ENCODE results near the gene RERE.
A peak's percentile ranks its signal among the peaks of the same experiment; 100 is the strongest.

Gene RERE

DNA sequence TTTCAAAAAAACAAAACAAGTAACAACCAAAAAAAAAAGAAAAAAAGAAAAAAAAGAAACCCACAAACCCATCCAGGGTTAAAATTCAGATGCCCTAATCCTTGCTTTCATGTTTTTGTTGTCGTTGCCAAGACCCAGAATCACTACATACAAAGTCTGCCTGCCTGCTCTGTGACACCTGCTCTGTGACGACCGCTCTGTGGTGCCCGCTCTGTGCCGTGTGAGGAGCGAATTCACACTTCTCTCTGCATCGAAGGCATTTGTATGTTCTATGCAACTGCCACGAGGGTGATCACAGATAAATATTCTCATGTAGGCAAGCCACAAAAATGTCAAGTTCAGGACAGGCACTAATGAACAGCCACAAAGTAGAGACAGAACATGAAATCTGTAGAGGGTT, 321.0 kb downstream of the RERE start:
- no peak overlapping the region for H3K4me3 ChIP-seq (ENCODE audit: insufficient read depth, low read length, poor library complexity, severe bottlenecking)
- H3K27me3 ChIP-seq (ENCODE audit: low read length) = no peaks in the 10 kb centered on the region
- peak overlapping the region; percentile 63 for H3K4me2 ChIP-seq (ENCODE audit: low read depth, low read length, poor library complexity, severe bottlenecking)
- H3K27ac ChIP-seq (ENCODE audit: low read depth, low read length) = peak overlapping the region; percentile 96
- no peak for TF ChIP-seq EZH2phosphoT487 (conservative IDR thresholded peaks at IDR 0.05; ENCODE audit: low read length)
- TF ChIP-seq CTCF (IDR thresholded peaks at IDR 0.05; ENCODE audit: insufficient read depth, low read length, poor library complexity, severe bottlenecking) = no peak
- H3K36me3 ChIP-seq (ENCODE audit: low read length) = peaks cover 7% of the 10 kb centered on the region; the same call in 1 of the 2 replicates
- H3K79me2 ChIP-seq (ENCODE audit: insufficient read depth, low read length) = peaks cover 24% of the 10 kb centered on the region
- H3K9ac ChIP-seq (ENCODE audit: low read length) = peak overlapping the region; percentile 42
- H4K20me1 ChIP-seq (ENCODE audit: low read depth, low read length) = no peaks in the 10 kb centered on the region
- H3F3A ChIP-seq (ENCODE audit: insufficient read depth) = peaks cover 76% of the 10 kb centered on the region
- H3K9me2 ChIP-seq (replicated peaks; ENCODE audit: insufficient read depth, low read length) = no peaks in the 10 kb centered on the region
- H2AFZ ChIP-seq (ENCODE audit: low read depth, low read length, severe bottlenecking) = no peak overlapping the region
- no peaks in the 10 kb centered on the region for H3K9me3 ChIP-seq (ENCODE audit: insufficient read depth, low read length)

- Histone ChIP-seq H4K20me1 (ENCODE audit: low read depth, low read length) (no peaks in the 10 kb centered on the region), H3K4me3 (ENCODE audit: insufficient read depth, low read length, poor library complexity, severe bottlenecking) (no peak overlapping the region), H3K9me2 (replicated peaks; ENCODE audit: insufficient read depth, low read length) (no peaks in the 10 kb centered on the region), H3K9ac (ENCODE audit: low read length) (peak overlapping the region; percentile 42), H3K27me3 (ENCODE audit: low read length) (no peaks in the 10 kb centered on the region), H3K9me3 (ENCODE audit: insufficient read depth, low read length) (no peaks in the 10 kb centered on the region), H2AFZ (ENCODE audit: low read depth, low read length, severe bottlenecking) (no peak overlapping the region), H3K27ac (ENCODE audit: low read depth, low read length) (peak overlapping the region; percentile 96), H3K4me2 (ENCODE audit: low read depth, low read length, poor library complexity, severe bottlenecking) (peak overlapping the region; percentile 63), H3K79me2 (ENCODE audit: insufficient read depth, low read length) (peaks cover 28% of the 10 kb centered on the region), H3F3A (ENCODE audit: insufficient read depth) (peaks cover 77% of the 10 kb centered on the region), H3K36me3 (ENCODE audit: low read length) (peaks cover 7% of the 10 kb centered on the region; the same call in 1 of the 2 replicates)
- TF ChIP-seq EZH2phosphoT487 (conservative IDR thresholded peaks at IDR 0.05; ENCODE audit: low read length) = no peak
- no peak for TF ChIP-seq CTCF (IDR thresholded peaks at IDR 0.05; ENCODE audit: insufficient read depth, low read length, poor library complexity, severe bottlenecking)
Measured at GRCh38 chr1:8495928-8496401, 321.5 kb downstream of the RERE start.

GRCh38 chr1:8494681-8495080, 322.8 kb downstream of the RERE start:
- H3K4me3 ChIP-seq (ENCODE audit: insufficient read depth, low read length, poor library complexity, severe bottlenecking) = no peak overlapping the region
- no peaks in the 10 kb centered on the region for H3K9me2 ChIP-seq (replicated peaks; ENCODE audit: insufficient read depth, low read length)
- H3K4me2 ChIP-seq (ENCODE audit: low read depth, low read length, poor library complexity, severe bottlenecking) = peak overlapping the region; percentile 63
- H2AFZ ChIP-seq (ENCODE audit: low read depth, low read length, severe bottlenecking) = no peak overlapping the region
- TF ChIP-seq EZH2phosphoT487 (conservative IDR thresholded peaks at IDR 0.05; ENCODE audit: low read length) = no peak
- no peak for TF ChIP-seq CTCF (IDR thresholded peaks at IDR 0.05; ENCODE audit: insufficient read depth, low read length, poor library complexity, severe bottlenecking)
- peaks cover 28% of the 10 kb centered on the region for H3K79me2 ChIP-seq (ENCODE audit: insufficient read depth, low read length)
- peak overlapping the region; percentile 49 for H3K9ac ChIP-seq (ENCODE audit: low read length)
- no peaks in the 10 kb centered on the region for H4K20me1 ChIP-seq (ENCODE audit: low read depth, low read length)
- H3K9me3 ChIP-seq (ENCODE audit: insufficient read depth, low read length) = no peaks in the 10 kb centered on the region
- H3F3A ChIP-seq (ENCODE audit: insufficient read depth) = peaks cover 77% of the 10 kb centered on the region
- H3K27me3 ChIP-seq (ENCODE audit: low read length) = no peaks in the 10 kb centered on the region
- H3K36me3 ChIP-seq (ENCODE audit: low read length) = peaks cover 7% of the 10 kb centered on the region; the same call in 1 of the 2 replicates
- peak overlapping the region; percentile 96 for H3K27ac ChIP-seq (ENCODE audit: low read depth, low read length)

Data from SU-DHL-6 (cell line).